Measurements from ENCODE around the gene MED17.

GRCh38 chr11:93765551-93765950 lies 18.5 kb upstream of the MED17 start:
- TF ChIP-seq, protein P1, sequence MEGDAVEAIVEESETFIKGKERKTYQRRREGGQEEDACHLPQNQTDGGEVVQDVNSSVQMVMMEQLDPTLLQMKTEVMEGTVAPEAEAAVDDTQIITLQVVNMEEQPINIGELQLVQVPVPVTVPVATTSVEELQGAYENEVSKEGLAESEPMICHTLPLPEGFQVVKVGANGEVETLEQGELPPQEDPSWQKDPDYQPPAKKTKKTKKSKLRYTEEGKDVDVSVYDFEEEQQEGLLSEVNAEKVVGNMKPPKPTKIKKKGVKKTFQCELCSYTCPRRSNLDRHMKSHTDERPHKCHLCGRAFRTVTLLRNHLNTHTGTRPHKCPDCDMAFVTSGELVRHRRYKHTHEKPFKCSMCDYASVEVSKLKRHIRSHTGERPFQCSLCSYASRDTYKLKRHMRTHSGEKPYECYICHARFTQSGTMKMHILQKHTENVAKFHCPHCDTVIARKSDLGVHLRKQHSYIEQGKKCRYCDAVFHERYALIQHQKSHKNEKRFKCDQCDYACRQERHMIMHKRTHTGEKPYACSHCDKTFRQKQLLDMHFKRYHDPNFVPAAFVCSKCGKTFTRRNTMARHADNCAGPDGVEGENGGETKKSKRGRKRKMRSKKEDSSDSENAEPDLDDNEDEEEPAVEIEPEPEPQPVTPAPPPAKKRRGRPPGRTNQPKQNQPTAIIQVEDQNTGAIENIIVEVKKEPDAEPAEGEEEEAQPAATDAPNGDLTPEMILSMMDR (IDR thresholded peaks at IDR 0.05) = no peak
- TF ChIP-seq POLR2A (IDR thresholded peaks at IDR 0.05) = no peak

All from right lobe of liver (tissue), 4 donors.